OCI-LY3 (cell line): ENCODE results near the gene MRPS14.

Source experiments
- EZH2phosphoT487 ChIP-seq: fragments of 200-600 bp; shearing (Covaris generic); IDR thresholded peaks from 2 replicates; pipeline ENCODE4 v1.6.1; 2018; ENCODE audit warnings: antibody characterized with exemption, mixed run types, low read depth
- TF ChIP-seq, protein P1 (sequence below): fragments of 200-600, 300-600 bp; sonication (generic); IDR thresholded peaks from 2 replicates; pipeline ENCODE4 v1.5.1; 2014; ENCODE audit warnings: antibody characterized with exemption, low read length, low read depth

DNA sequence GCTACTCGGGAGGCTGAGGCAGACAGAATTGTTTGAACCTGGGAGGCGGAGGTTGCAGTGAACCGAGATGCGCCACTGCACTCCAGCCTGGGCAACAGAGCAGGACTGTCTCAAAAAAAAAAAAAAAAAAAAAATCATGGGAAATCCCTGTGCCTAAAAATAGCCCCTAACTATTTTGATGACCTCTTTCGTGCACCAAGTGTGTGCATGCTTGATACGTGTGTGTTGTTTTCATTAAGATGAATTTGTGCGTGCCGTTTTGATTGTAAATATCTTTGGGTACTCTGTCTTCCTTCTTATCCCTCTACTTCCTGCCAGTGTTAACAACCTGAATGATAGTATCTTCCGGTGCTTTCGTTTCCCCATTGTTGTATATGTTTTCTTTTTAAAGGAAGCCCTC lies 13.7 kb downstream of the MRPS14 start:
- TF ChIP-seq EZH2phosphoT487, result no peak
- TF ChIP-seq, protein P1, sequence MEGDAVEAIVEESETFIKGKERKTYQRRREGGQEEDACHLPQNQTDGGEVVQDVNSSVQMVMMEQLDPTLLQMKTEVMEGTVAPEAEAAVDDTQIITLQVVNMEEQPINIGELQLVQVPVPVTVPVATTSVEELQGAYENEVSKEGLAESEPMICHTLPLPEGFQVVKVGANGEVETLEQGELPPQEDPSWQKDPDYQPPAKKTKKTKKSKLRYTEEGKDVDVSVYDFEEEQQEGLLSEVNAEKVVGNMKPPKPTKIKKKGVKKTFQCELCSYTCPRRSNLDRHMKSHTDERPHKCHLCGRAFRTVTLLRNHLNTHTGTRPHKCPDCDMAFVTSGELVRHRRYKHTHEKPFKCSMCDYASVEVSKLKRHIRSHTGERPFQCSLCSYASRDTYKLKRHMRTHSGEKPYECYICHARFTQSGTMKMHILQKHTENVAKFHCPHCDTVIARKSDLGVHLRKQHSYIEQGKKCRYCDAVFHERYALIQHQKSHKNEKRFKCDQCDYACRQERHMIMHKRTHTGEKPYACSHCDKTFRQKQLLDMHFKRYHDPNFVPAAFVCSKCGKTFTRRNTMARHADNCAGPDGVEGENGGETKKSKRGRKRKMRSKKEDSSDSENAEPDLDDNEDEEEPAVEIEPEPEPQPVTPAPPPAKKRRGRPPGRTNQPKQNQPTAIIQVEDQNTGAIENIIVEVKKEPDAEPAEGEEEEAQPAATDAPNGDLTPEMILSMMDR, result no peak
